Endothelial cell of umbilical vein (primary cell): ENCODE data around the gene ACTN1. TPM values are rescaled to one million over a fixed set of nuclear protein-coding genes. Genes with fewer than 3 reads are reported as not detected.

Experiments used
- BruUV-seq: library from RNA; stranded (reverse); fragments of 400-500 nt; replicated peaks from 2 replicates; lab custom pipeline; 2021; lab: Mats Ljungman, UMichigan
- CTCF ChIA-PET: fragments of 300-600, 350-600 bp; sonication (Branson Sonifier 250); formaldehyde crosslinking; loops from one replicate; lab custom pipeline; 2021; ENCODE audit warnings: antibody characterized with exemption, inconsistent platforms; lab: Charles Lee
- POLR2A ChIA-PET: fragments of 300-600, 350-600 bp; sonication (Branson Sonifier 250); formaldehyde crosslinking; loops from one replicate; lab custom pipeline; 2021; ENCODE audit warnings: antibody characterized with exemption, inconsistent platforms; lab: Charles Lee
- DNase-seq: peaks from one replicate; pipeline ENCODE4 v3.0.0-alpha.2; 2011; ENCODE audit warnings: low read depth, low spot score
- FAIRE-seq: peaks from 2 replicates; lab custom pipeline; 2011; peaks lifted over from hg19 to GRCh38; lab: Jason Lieb, UNC
- H2AFZ ChIP-seq: 2 replicates; pipeline ENCODE4 v1.6.0; 2012; ENCODE audit warnings: low read depth, low read length, control low read depth, inconsistent platforms
- H3K27ac ChIP-seq: 2 replicates; pipeline ENCODE4 v1.5.1; 2011; ENCODE audit warnings: low read depth, mild to moderate bottlenecking, control low read depth, low read length, moderate library complexity; ENCODE audit not compliant: insufficient read depth
- H3K27me3 ChIP-seq, 2 experiments: 2 replicates each; pipeline versions ENCODE4 v1.6.0 to v1.6.1; 2011; ENCODE audit warnings: low read length in 2 of 2, mixed read lengths in 1 of 2; ENCODE audit not compliant: control insufficient read depth in 2 of 2, insufficient read depth in 2 of 2
- H3K36me3 ChIP-seq, 2 experiments: 2 replicates in 1 of 2; 3 replicates in 1 of 2; pipeline ENCODE4 v1.5.1; 2011; ENCODE audit warnings: low read length in 2 of 2, mild to moderate bottlenecking in 1 of 2, moderate library complexity in 1 of 2; ENCODE audit not compliant: control insufficient read depth in 2 of 2, insufficient read depth in 2 of 2; ENCODE audit errors: extremely low read depth in 1 of 2
- H3K4me1 ChIP-seq: 3 replicates; pipeline ENCODE4 v1.5.1; 2011; ENCODE audit warnings: mild to moderate bottlenecking, low read length; ENCODE audit not compliant: control insufficient read depth, insufficient read depth; ENCODE audit errors: extremely low read depth
- H3K4me2 ChIP-seq: 2 replicates; pipeline ENCODE4 v1.6.1; 2011; ENCODE audit warnings: low read length, control low read depth, mixed read lengths; ENCODE audit not compliant: insufficient read depth
- H3K4me3 ChIP-seq, 3 experiments: fragments of 200-600 bp in 1 of 3; sonication (generic), shearing (Covaris generic) in 1 of 3; replicated peaks in 1 of 3; 2 replicates each; pipeline ENCODE4 v1.5.1; 2011 to 2016; ENCODE audit warnings: control low read depth in 3 of 3, low read length in 3 of 3, mild to moderate bottlenecking in 2 of 3, inconsistent platforms in 1 of 3, low read depth in 1 of 3, moderate library complexity in 1 of 3; ENCODE audit not compliant: insufficient read depth in 1 of 3
- H3K79me2 ChIP-seq: 2 replicates; pipeline ENCODE4 v1.6.0; 2012; ENCODE audit warnings: low read length, inconsistent platforms; ENCODE audit not compliant: control insufficient read depth, insufficient read depth
- H3K9ac ChIP-seq: replicated peaks from 2 replicates; pipeline ENCODE3; 2011; ENCODE audit warnings: low read length, control low read depth; ENCODE audit not compliant: insufficient read depth; ENCODE audit errors: extremely low read depth
- H3K9me1 ChIP-seq: replicated peaks from 3 replicates; pipeline ENCODE4 v1.6.0; 2011; ENCODE audit warnings: mild to moderate bottlenecking, low read length; ENCODE audit not compliant: control insufficient read depth, insufficient read depth; ENCODE audit errors: extremely low read depth
- H3K9me3 ChIP-seq: replicated peaks from 2 replicates; pipeline ENCODE4 v1.5.1; 2012; ENCODE audit warnings: low read length, inconsistent platforms; ENCODE audit not compliant: control insufficient read depth, insufficient read depth
- H4K20me1 ChIP-seq: replicated peaks from 2 replicates; pipeline ENCODE3; 2011; ENCODE audit warnings: mild to moderate bottlenecking, low read length; ENCODE audit not compliant: control insufficient read depth, insufficient read depth; ENCODE audit errors: extremely low read depth
- EZH2 ChIP-seq: IDR thresholded peaks from 2 replicates; pipeline ENCODE4 v1.6.1; 2012; ENCODE audit warnings: borderline replicate concordance, low read depth, mild to moderate bottlenecking, moderate library complexity, low read length, inconsistent platforms; ENCODE audit not compliant: severe bottlenecking
- FOS ChIP-seq: IDR thresholded peaks from 2 replicates; pipeline ENCODE4 v1.6.1; 2011; ENCODE audit warnings: mild to moderate bottlenecking, low read length, moderate library complexity, borderline replicate concordance; ENCODE audit not compliant: insufficient read depth
- GATA2 ChIP-seq: IDR thresholded peaks from 2 replicates; pipeline ENCODE4 v1.7.0; 2011; ENCODE audit warnings: low read depth, mild to moderate bottlenecking, moderate library complexity, mixed read lengths, low read length; ENCODE audit not compliant: insufficient read length, insufficient read depth
- JUN ChIP-seq: IDR thresholded peaks from 2 replicates; pipeline ENCODE4 v1.6.1; 2011; ENCODE audit warnings: borderline replicate concordance, low read depth; ENCODE audit not compliant: insufficient read length, insufficient read depth
- MAX ChIP-seq: IDR thresholded peaks from 2 replicates; pipeline ENCODE4 v1.6.1; 2011; ENCODE audit not compliant: insufficient read depth, insufficient read length
- MYC ChIP-seq: IDR thresholded peaks from one replicate; pipeline ENCODE4 v1.6.1; 2011; ENCODE audit warnings: mild to moderate bottlenecking, low read depth, low read length
- POLR2A ChIP-seq: IDR thresholded peaks from 2 replicates; pipeline ENCODE4 v1.6.1; 2012; ENCODE audit warnings: low read depth, mild to moderate bottlenecking, control low read depth, low read length
- POLR2AphosphoS5 ChIP-seq: IDR thresholded peaks from 2 replicates; pipeline ENCODE4 v1.6.1; 2012; ENCODE audit warnings: low read depth, mild to moderate bottlenecking, control low read depth, low read length, moderate library complexity; ENCODE audit not compliant: insufficient read depth
- dilution Hi-C: fragments of 300-500 bp; cut with MboI; formaldehyde crosslinking; loops from one replicate; pipeline ENCODE4 v1.15.0; 2019; ENCODE audit warnings: low sequenced_read_pairs; ENCODE audit not compliant: extremely low pct_ligation_motif_present
- intact Hi-C: fragments of 100-400 bp; cut with micrococcal nuclease; formaldehyde crosslinking; loops from one replicate; pipeline ENCODE4 v1.10.0; 2022
- polyA plus RNA-seq, 4 experiments: library from polyadenylated mRNA; depleted of rRNA in 3 of 4; stranded (reverse) in 3 of 4; unstranded in 1 of 4; fragments of >200 nt; gene quantifications; 2 replicates each; pipeline versions ENCODE4 v1.2.1 to v1.2.3, GENCODE V29; 2011 to 2012; ENCODE audit warnings: missing spikeins in 1 of 4
- total RNA-seq: library from RNA; stranded (reverse); gene quantifications from 2 replicates; pipeline ENCODE4 v1.2.3, GENCODE V29; 2021
- TF ChIP-seq, protein P1 (sequence below), 2 donors: IDR thresholded peaks; 1 replicate in 1 of 2; 2 replicates in 1 of 2; pipeline ENCODE4 v1.5.1; 2011; ENCODE audit warnings: low read length in 2 of 2, mild to moderate bottlenecking in 2 of 2, moderate library complexity in 2 of 2, control low read depth in 1 of 2, inconsistent platforms in 1 of 2, low read depth in 1 of 2; ENCODE audit not compliant: insufficient read depth in 1 of 2; ENCODE audit errors: extremely low read depth in 1 of 2

ACTN1 gene
- total and polyA plus RNA-seq, 2 donors (not counting 3 experiments of a cell fraction or from before 2014, with no cell fraction given): 442 to 463 TPM

DNA sequence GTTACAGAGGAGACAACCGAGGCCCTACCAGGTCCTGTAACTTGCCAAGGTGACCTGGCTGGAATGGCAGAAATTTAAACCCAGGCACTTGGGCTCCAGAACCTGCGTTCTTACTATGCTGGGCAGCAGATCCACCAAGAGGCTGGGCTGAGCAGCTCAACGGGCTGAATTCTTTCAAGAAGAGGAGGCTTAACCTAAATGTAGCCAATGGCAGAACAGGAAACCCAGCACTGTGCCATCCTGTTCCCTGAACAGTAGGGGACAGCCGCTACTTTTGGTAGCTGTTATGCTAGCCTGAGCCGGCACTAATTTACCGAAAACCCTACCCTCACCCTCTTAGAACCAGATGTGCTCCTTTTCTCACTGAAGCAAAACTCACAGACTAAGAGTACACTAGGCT lies 86.1 kb downstream of the ACTN1 start:
- H4K20me1 ChIP-seq: no peaks in the 10 kb centered on the region
- peaks cover 23% of the 10 kb centered on the region for H3K4me1 ChIP-seq
- H3K27me3 ChIP-seq: no peaks in the 10 kb centered on the region
- H3K4me2 ChIP-seq: no peak overlapping the region
- H3K9me3 ChIP-seq: no peaks in the 10 kb centered on the region
- CTCF ChIA-PET: interaction anchor here (1.2 to 1.6 kb wide), 2 partner anchors 12 to 214 kb away, joined by 3 to 4 read pairs; no protein-coding TSS in a partner anchor
- H3K27ac ChIP-seq: no peak overlapping the region
- no peaks in the 10 kb centered on the region for H3K9me1 ChIP-seq
- dilution Hi-C loops (no loop called here), intact Hi-C loops (no loop called here)
- DNase-seq (no peak), FAIRE-seq (no peak)
- no peak for TF ChIP-seq JUN
- no peak for TF ChIP-seq POLR2AphosphoS5
- no peak for TF ChIP-seq MAX
- TF ChIP-seq FOS: no peak
- POLR2A ChIA-PET: no interaction called here
- H3K36me3 ChIP-seq: peaks cover 51 to 64% of the 10 kb centered on the region in 2 experiments
- H3K4me3 ChIP-seq: no peak overlapping the region
- peaks cover 10% of the 10 kb centered on the region for H3K79me2 ChIP-seq
- no peak overlapping the region for H2AFZ ChIP-seq
- BruUV-seq: no TSS peak
- H3K9ac ChIP-seq: no peak overlapping the region

- ChIA-PET CTCF (interaction anchor here (1.6 kb wide), 1 partner anchor 13 kb away, joined by 3 read pairs; no protein-coding TSS in a partner anchor), POLR2A (no interaction called here)
- Histone ChIP-seq H3K79me2 (peaks cover 10% of the 10 kb centered on the region), H3K36me3 (peaks cover 49 to 61% of the 10 kb centered on the region in 2 experiments), H3K4me1 (peaks cover 23% of the 10 kb centered on the region), H4K20me1 (no peaks in the 10 kb centered on the region), H3K4me3 (no peak overlapping the region), H3K9ac (no peak overlapping the region), H3K27ac (no peak overlapping the region), H3K4me2 (no peak overlapping the region), H2AFZ (no peak overlapping the region), H3K9me1 (no peaks in the 10 kb centered on the region), H3K27me3 (no peaks in the 10 kb centered on the region), H3K9me3 (no peaks in the 10 kb centered on the region)
- no TSS peak for BruUV-seq
- dilution Hi-C loops: no loop called here
- no peak for DNase-seq
- FAIRE-seq: no peak
- intact Hi-C loops: no loop called here
- TF ChIP-seq POLR2AphosphoS5 (no peak), MAX (no peak), EZH2 (no peak), GATA2 (no peak), MYC (no peak), JUN (no peak), FOS (no peak), POLR2A (no peak)
- TF ChIP-seq, protein P1, sequence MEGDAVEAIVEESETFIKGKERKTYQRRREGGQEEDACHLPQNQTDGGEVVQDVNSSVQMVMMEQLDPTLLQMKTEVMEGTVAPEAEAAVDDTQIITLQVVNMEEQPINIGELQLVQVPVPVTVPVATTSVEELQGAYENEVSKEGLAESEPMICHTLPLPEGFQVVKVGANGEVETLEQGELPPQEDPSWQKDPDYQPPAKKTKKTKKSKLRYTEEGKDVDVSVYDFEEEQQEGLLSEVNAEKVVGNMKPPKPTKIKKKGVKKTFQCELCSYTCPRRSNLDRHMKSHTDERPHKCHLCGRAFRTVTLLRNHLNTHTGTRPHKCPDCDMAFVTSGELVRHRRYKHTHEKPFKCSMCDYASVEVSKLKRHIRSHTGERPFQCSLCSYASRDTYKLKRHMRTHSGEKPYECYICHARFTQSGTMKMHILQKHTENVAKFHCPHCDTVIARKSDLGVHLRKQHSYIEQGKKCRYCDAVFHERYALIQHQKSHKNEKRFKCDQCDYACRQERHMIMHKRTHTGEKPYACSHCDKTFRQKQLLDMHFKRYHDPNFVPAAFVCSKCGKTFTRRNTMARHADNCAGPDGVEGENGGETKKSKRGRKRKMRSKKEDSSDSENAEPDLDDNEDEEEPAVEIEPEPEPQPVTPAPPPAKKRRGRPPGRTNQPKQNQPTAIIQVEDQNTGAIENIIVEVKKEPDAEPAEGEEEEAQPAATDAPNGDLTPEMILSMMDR (IDR thresholded peaks at IDR 0.05; ENCODE audit: extremely low read depth in 1 of 2, insufficient read depth in 1 of 2, low read depth in 1 of 2, low read length in 2 of 2): no peak
Measured at GRCh38 chr14:68891851-68892660, 87.0 kb downstream of the ACTN1 start.
